Measurements from ENCODE around the gene DDR2.

Gene DDR2

DNA sequence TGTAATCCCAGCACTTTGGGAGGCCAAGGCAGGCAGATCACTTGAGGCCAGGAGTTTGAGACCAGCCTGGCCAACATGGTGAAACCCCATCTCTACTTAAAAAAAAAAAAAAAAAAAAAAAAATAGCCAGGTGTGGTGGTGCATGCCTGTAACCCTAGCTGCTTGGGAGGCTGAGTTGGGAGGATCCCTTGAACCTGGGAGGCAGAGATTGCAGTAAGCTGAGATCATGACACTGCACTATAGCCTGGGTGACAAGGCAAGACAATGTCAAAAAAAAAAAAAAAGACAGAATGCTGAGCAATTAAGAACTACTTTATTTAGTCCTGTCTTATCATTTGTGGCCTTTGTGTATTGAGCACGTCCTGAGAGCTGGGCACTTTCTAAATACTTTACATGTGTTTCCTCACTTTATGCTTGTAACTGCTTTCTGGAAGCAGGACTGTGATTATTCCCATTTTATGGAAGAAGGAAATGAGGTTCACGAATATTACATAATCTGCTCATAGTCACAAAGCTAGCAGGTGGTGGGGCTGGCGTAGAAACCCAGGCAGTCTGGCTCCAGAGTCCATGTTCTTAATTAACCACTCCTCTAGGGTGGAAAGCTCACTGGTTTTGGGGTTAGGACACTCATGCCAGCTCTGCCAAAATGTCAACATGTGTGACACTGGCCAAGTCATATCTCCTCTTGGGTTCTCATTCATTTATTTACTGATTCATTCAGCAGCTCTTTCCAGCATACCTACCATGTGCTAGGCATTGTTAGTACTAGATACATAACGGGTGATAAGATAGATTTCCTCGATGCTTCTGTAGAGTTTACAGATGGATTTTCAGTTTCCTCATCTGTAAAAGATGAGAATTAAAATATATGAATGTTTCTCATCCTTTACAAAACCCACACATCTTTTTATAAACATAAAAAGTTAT is 57.7 kb downstream of the DDR2 start:
- in situ Hi-C loops (cut with HindIII; ENCODE audit: low sequenced_read_pairs), result no loop called here
- TF ChIP-seq, protein P1, sequence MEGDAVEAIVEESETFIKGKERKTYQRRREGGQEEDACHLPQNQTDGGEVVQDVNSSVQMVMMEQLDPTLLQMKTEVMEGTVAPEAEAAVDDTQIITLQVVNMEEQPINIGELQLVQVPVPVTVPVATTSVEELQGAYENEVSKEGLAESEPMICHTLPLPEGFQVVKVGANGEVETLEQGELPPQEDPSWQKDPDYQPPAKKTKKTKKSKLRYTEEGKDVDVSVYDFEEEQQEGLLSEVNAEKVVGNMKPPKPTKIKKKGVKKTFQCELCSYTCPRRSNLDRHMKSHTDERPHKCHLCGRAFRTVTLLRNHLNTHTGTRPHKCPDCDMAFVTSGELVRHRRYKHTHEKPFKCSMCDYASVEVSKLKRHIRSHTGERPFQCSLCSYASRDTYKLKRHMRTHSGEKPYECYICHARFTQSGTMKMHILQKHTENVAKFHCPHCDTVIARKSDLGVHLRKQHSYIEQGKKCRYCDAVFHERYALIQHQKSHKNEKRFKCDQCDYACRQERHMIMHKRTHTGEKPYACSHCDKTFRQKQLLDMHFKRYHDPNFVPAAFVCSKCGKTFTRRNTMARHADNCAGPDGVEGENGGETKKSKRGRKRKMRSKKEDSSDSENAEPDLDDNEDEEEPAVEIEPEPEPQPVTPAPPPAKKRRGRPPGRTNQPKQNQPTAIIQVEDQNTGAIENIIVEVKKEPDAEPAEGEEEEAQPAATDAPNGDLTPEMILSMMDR (IDR thresholded peaks at IDR 0.05; ENCODE audit: low read depth, low read length), result no peak
- peak; percentile 27 for DNase-seq (ENCODE audit: low read depth, low spot score)
- no peak overlapping the region for H3K4me3 ChIP-seq (ENCODE audit: low read depth, low read length)

DNA sequence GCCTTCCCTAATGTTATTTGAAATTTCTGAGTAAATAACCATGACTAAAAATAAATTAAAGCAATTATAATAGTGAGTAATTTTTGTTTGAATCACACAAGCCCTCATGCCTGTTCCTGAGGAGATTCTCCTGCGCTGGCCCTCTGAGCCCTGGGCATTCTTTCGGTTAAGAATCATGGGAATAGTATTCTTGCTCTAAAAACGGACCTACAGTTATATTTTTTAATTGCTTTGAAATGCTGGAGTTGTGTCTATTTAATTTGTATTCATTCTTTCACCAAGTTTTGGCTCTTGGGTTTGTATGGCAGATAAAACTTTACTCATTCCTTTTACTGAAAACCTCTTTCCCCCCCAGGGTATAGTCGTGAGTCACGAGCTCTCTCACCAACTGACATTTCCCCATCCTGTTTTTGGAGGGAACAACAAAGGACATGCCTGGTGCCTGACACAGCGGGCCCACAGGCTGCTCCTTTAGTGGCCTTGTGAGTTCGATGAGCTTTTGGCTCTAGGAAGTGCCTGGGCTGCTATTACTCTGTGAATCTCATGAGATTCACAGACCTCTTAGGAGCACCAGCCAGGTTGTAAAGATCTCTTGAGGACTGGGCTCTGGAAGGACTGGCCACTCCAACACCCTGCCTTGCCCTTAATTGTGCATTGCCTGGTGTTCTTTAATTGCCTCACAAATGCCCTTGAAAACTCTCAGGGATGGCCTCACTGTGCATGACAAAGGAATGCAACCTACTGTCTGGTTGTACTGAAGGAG is 58.6 kb downstream of the DDR2 start:
- TF ChIP-seq, protein P1 (IDR thresholded peaks at IDR 0.05; ENCODE audit: low read depth, low read length), result no peak
- H3K4me3 ChIP-seq (ENCODE audit: low read depth, low read length), result no peak overlapping the region
- in situ Hi-C loops (cut with HindIII; ENCODE audit: low sequenced_read_pairs), result no loop called here
- DNase-seq (ENCODE audit: low read depth, low spot score), result peak; percentile 88

DNA sequence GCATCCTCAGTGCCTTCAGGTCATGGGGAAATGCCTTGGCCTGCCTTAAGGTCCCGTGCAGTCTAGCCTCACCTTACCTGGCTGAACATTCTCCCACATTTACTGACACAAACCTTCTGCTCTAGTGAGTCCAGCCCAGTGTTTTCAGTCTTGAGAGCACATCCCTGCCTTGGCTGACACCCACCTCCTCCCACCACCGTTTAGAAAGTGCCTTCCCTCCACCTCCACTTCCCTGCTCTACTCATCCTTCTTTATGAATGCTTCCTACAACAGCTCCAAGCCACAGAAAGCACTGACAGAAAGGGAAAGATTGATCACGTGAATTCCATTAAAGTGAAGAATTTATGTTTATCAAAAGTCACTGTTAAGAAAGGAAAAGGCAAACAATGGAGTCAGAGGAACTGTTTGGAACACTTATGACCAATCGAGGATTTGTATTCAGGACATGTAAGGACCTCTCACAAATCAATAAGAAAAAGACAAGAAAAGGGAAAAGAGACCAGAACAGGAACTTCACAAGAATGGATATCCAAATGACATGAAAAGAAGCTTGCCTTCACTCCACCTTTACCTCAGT is 59.8 kb downstream of the DDR2 start:
- in situ Hi-C loops (cut with HindIII; ENCODE audit: low sequenced_read_pairs), result no loop called here

DNA sequence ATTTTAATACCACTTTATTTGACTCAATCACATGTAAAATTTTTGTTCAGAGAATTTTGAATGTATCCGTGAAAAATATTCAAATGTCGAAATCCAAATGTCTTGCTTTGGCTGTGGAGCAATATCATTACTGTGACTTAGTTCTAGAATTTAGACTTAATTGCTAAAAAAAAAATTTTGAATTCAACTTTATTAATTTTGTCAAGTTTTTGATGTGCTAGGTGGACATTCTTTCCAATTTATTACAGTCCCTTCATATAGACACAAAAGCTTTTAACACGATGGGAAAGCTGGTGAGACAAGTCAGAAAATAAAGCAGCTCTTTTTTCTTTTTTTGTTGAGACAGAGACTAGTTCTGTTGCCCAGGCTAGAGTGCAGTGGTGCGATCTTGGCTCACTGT is 62.6 kb downstream of the DDR2 start:
- DNase-seq (ENCODE audit: low read depth, low spot score), result no peak
- in situ Hi-C loops (cut with HindIII; ENCODE audit: low sequenced_read_pairs), result no loop called here
- TF ChIP-seq, protein P1 (IDR thresholded peaks at IDR 0.05; ENCODE audit: low read depth, low read length), result no peak
- no peak overlapping the region for H3K4me3 ChIP-seq (ENCODE audit: low read depth, low read length)

More for the DNA sequence above, 59.8 kb downstream of the DDR2 start:
- no peak for DNase-seq (ENCODE audit: low read depth, low spot score)
- H3K4me3 ChIP-seq (ENCODE audit: low read depth, low read length), result no peak overlapping the region
- TF ChIP-seq, protein P1 (IDR thresholded peaks at IDR 0.05; ENCODE audit: low read depth, low read length), result no peak

DNA sequence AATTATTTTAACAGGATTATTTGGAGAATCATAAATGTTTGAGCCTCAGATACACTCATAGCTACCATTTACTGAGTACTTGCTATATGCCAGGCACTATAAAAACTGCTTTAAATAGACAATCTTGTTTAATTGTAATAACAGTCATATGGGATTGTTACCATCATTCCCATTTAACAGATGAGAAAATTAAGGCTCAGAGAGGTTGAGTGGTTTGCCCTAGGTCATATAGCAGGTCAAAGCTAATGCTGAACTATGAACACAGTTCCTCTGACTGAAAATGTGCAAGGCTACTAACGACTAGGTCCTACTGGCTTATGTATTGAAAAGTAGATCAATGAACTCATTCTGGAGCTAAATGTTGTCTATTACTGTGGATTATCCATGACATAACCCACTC is 63.4 kb downstream of the DDR2 start:
- DNase-seq (ENCODE audit: low read depth, low spot score), result no peak
- in situ Hi-C loops (cut with HindIII; ENCODE audit: low sequenced_read_pairs), result no loop called here
- no peak overlapping the region for H3K4me3 ChIP-seq (ENCODE audit: low read depth, low read length)
- TF ChIP-seq, protein P1 (IDR thresholded peaks at IDR 0.05; ENCODE audit: low read depth, low read length), result no peak

DNA sequence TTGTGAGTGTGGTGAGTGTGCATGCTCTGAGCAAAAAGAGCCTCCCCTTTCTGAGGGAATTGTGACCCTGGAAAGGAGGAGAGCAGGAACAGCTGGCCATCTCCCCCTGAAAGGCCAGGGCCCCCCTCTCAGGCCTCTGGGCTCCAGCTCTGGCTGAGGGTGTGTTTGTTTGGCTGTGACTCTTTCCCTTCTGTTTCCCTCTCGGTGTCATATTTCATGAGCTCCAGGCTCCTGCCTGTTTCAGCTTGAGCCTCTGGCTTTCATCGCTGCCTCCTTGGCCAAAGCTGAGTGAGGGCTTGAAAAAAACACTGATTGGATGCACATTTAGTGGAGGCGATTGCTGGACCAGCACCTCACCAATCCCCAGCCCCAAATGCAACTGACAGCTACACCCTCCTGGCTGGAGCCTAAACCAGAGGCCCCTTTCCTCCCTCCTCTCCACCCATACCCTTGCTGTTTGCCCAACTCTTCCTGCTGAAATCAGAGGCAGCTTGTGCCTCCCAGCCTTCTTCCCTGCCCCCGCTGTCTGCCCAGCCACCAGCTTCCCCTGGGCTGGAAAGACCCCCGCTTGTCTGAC is 64.1 kb downstream of the DDR2 start:
- H3K4me3 ChIP-seq (ENCODE audit: low read depth, low read length), result no peak overlapping the region
- TF ChIP-seq, protein P1 (IDR thresholded peaks at IDR 0.05; ENCODE audit: low read depth, low read length), result no peak
- in situ Hi-C loops (cut with HindIII; ENCODE audit: low sequenced_read_pairs), result no loop called here
- DNase-seq (ENCODE audit: low read depth, low spot score), result peak; percentile 89
